Heart right ventricle (tissue), 16 donors: ENCODE data around the gene SBF2. TPM values are rescaled to one million over a fixed set of nuclear protein-coding genes. Genes with fewer than 3 reads are reported as not detected.
A peak's percentile ranks its signal among the peaks of the same experiment; 100 is the strongest.

ENCODE experiments used
- ATAC-seq, 8 donors: fragments of 200-7000 bp; cut with Tn5 transposase; one replicate each; pipeline ENCODE4 v1.9.1; 2020; ENCODE audit warnings: mild to moderate bottlenecking in 8 of 8, moderate library complexity in 8 of 8, moderate number of reproducible peaks in 1 of 8
- DNase-seq, 2 donors: peaks; one replicate each; pipeline ENCODE4 v3.0.0-alpha.2; 2020
- H3K27ac ChIP-seq, 10 donors: fragments of 200-600 bp; sonication (generic) in 2 of 10; one replicate each; pipeline versions ENCODE4 v1.5.0 to v1.8.0; 2020 to 2022; ENCODE audit warnings: mild to moderate bottlenecking in 3 of 10
- H3K27me3 ChIP-seq, 7 donors: fragments of 200-600 bp; one replicate each; pipeline ENCODE4 v1.8.0; 2021 to 2022; ENCODE audit warnings: mild to moderate bottlenecking in 2 of 7
- H3K36me3 ChIP-seq, 9 donors: fragments of 200-600 bp; sonication (generic) in 1 of 9; one replicate each; pipeline versions ENCODE4 v1.5.0 to v1.8.0; 2020 to 2022; ENCODE audit warnings: mild to moderate bottlenecking in 2 of 9
- H3K4me1 ChIP-seq, 9 donors: fragments of 200-600 bp; sonication (generic) in 1 of 9; one replicate each; pipeline versions ENCODE4 v1.5.0 to v1.8.0; 2020 to 2022; ENCODE audit warnings: mild to moderate bottlenecking in 4 of 9
- H3K4me3 ChIP-seq, 10 donors: fragments of 200-600 bp; sonication (generic) in 2 of 10; one replicate each; pipeline versions ENCODE4 v1.5.0 to v1.8.0; 2020 to 2022; ENCODE audit warnings: mild to moderate bottlenecking in 7 of 10, moderate library complexity in 2 of 10
- H3K9me3 ChIP-seq, 11 donors: fragments of 200-600 bp in 10 of 11; sonication (generic) in 2 of 11; one replicate each; pipeline versions ENCODE4 v1.5.0 to v1.8.0; 2013 to 2022; ENCODE audit warnings: mild to moderate bottlenecking in 2 of 11, control low read depth in 1 of 11, moderate library complexity in 1 of 11
- CTCF ChIP-seq, 9 donors: fragments of 200-600 bp; sonication (generic) in 2 of 9; IDR thresholded peaks; one replicate each; pipeline versions ENCODE4 v1.5.0 to v1.8.0; 2021 to 2022; ENCODE audit warnings: antibody characterized with exemption in 9 of 9, mild to moderate bottlenecking in 5 of 9, moderate library complexity in 1 of 9
- WGBS, 2 donors: extraction: QIAGEN DNeasy Blood & Tissue Kit; methylation state at CpG; one replicate each; pipeline ENCODE4 v1.1.7; 2013; ENCODE audit warnings: inconsistent platforms in 1 of 2; 5-methylcytosine and 5-hydroxymethylcytosine counted together
- intact Hi-C, 10 donors: fragments of 100-400 bp; cut with DNase I; formaldehyde crosslinking; loops; one replicate each; pipeline versions ENCODE4 v1.11.1 to v1.14.2; 2022
- polyA plus RNA-seq, 2 donors: library from polyadenylated mRNA; stranded (reverse); fragments of 200-250 nt; gene quantifications; one replicate each; pipeline ENCODE4 v1.2.3, GENCODE V29; 2013
- total RNA-seq, 10 donors: library from RNA; stranded (reverse); fragmentation: NEBNext Ultra II Directional in 3 of 10; extraction: Animal tissue kit (Norgen Biotek cat#: 25700) in 3 of 10; gene quantifications; one replicate each; pipeline versions ENCODE4 v1.2.1 to v1.2.4, GENCODE V29; 2021 to 2023
- donor health status: Arrhythmogenic right ventricular cardiomyopathy.
- donor health status: ischemic (EF 13 %, LVEDD 7.1; RV severe dilation, severe dysfunction).
- donor health status: healthy with polysubstance abuse.
- donor health status: DM: no; HTN: yes; CAD: no.
- donor health status: DM: no; HTN: no; CAD: no.
- donor health status: ischemic (EF 25% LVEDD 6.9; RV normal size, moderate dysfunction).
- donor health status: ischemic (EF 25% LVEDD 5.7; RV mildly dilated, moderate dysfunction).
- donor health status: healthy.
- donor health status: DM: yes; HTN: yes; CAD: no.
- donor health status: Ischemic cardiomyopathy.
- donor health status: ischemic (EF 35%, LVEDD 5.7; RV mildly dilated, moderate dysfunction).
- donor health status: nonischemic (EF 11% LVEDD 7.7; RV severe dilation, severe dysfunction).
- donor health status: DM: yes; HTN: yes; CAD: no.
- donor health status: PGD.
- donor health status: ischemic (EF 29% LVEDD 5.4; RV normal size, mild dysfunction).
- donor health status: nonischemic (EF 23%, LVEDD 6.1; RV moderate dilation, normal function).

Gene SBF2
- total and polyA plus RNA-seq, 12 donors, result 8.9 to 27.1 (median 21.2) TPM

DNA sequence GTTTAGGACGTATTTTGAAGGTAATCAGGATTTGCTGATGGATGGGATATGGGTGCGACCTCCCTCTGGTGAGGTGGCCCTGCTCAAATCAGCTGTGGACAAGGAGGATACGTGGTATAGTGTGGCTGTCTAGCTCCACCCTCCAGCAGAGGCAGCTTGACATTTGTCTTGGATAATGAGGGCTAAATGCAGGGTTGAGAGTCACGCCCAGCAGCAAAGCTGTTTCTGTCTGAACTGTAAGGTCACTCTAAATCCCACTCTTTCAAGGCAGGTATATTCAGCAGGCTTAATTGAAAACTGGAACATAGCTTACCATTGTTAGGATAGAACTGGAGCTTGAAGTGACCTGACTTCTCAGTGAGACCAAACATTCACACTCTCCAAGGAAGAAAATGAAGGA, 531.5 kb downstream of the SBF2 start:
- TF ChIP-seq CTCF (IDR thresholded peaks at IDR 0.05), result no peak
- intact Hi-C loops, result loop anchor here in 2 of 10 donors (5.0 kb wide), 2 partner anchors 55 to 545 kb away; partner anchors contain the start of gene ADM (in 1 of the 2)
- DNase-seq (no peak), ATAC-seq (no peak)
- 82 to 90% methylated on average over 4 of the region's 4 CpGs for WGBS, 2 donors
- H3K27ac ChIP-seq, result no peak overlapping the region
- H3K9me3 ChIP-seq, result no peaks in the 10 kb centered on the region
- H3K27me3 ChIP-seq, result no peaks in the 10 kb centered on the region
- H3K4me3 ChIP-seq, result no peak overlapping the region
- peaks cover 26 to 68% (median 50%) of the 10 kb centered on the region in 9 donors for H3K4me1 ChIP-seq
- H3K36me3 ChIP-seq, result no peaks in the 10 kb centered on the region

DNA sequence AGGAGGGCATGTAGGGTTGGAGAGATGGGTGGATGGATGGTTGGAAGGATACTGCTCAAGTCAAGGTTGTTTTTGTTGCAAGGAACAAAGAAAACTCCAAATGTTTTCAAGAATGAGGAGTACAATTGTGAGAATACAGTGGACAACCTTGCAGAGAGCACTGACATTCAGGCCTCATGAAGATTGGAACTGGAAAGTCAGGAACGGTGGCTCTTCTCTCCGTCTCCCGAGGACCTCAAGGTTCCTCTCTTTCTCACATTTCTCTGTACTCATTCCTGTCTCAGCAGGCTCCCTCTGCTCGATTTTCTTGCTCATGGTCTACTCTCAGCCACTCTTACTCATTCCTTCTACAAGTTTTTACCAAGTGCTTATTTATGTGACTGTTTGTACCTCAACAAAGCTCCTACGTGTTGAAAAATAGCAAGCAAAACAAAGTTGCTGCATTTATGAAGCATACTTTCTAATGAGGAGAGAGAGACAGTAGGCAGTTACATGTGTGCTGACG, 532.5 kb downstream of the SBF2 start:
- H3K27me3 ChIP-seq, result no peaks in the 10 kb centered on the region

DNA sequence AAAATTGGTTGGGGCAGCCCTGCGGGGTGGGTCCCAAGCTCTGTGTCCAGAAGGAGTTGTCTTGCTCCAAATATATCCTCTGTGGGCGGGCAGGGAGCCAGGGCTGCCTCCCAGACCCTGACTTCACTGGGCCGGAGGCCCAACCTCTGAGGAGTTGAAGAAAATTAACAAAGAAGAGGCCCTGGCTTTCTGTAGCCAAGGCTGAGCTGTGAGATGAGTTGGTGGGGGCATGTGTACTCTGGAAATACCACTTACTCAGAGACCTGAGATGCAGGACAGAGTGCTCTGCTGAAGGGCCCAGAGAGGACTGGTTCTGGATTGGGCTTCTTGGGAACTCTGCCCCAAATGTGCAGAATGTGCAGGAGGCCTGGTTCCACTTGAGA, 533.8 kb downstream of the SBF2 start:
- peaks cover 17 to 73% (median 50%) of the 10 kb centered on the region in 9 donors for H3K4me1 ChIP-seq
- 4 to 12% methylated on average over 3 of the region's 3 CpGs for WGBS, 2 donors
- intact Hi-C loops, result loop anchor here in 2 of 10 donors (5.0 kb wide), 2 partner anchors 57 to 547 kb away; partner anchors contain the start of gene ADM (in 1 of the 2)

More for the DNA sequence above, 532.5 kb downstream of the SBF2 start:
- no peak for TF ChIP-seq CTCF (IDR thresholded peaks at IDR 0.05)
- no peak for ATAC-seq
- 91 to 92% methylated on average over 6 of the region's 6 CpGs for WGBS, 2 donors
- Histone ChIP-seq H3K4me1 (peaks cover 26 to 73% (median 52%) of the 10 kb centered on the region in 9 donors), H3K4me3 (no peak overlapping the region), H3K36me3 (no peaks in the 10 kb centered on the region), H3K9me3 (no peaks in the 10 kb centered on the region), H3K27ac (no peak overlapping the region)
- DNase-seq, result no peak
- intact Hi-C loops, result loop anchor here in 2 of 10 donors (5.0 kb wide), 2 partner anchors 56 to 546 kb away; partner anchors contain the start of gene ADM (in 1 of the 2)

More for the DNA sequence above, 533.8 kb downstream of the SBF2 start:
- no peak overlapping the region for H3K4me3 ChIP-seq
- H3K36me3 ChIP-seq, result no peaks in the 10 kb centered on the region
- H3K9me3 ChIP-seq, result no peaks in the 10 kb centered on the region
- H3K27ac ChIP-seq, result peak overlapping the region; percentile 58 to 97 (median 94)
- TF ChIP-seq CTCF (IDR thresholded peaks at IDR 0.05), result no peak
- DNase-seq (peak; percentile 92), ATAC-seq (peak; percentile 47 to 75 (median 64))
- H3K27me3 ChIP-seq, result no peaks in the 10 kb centered on the region
